GM23248 (cell line): ENCODE results near the gene USP53. TPM values are rescaled to one million over a fixed set of nuclear protein-coding genes. Genes with fewer than 3 reads are reported as not detected.

Experiments
- DNase-seq: peaks from one replicate; pipeline ENCODE4 v3.0.0-alpha.2; 2015
- H2AFZ ChIP-seq: fragments of 200-600 bp; sonication (generic); 2 replicates; pipeline ENCODE4 v1.6.1; 2016; ENCODE audit warnings: antibody characterized with exemption
- H3F3A ChIP-seq: fragments of 200-600 bp; sonication (generic); 2 replicates; pipeline ENCODE4 v1.6.1; 2016; ENCODE audit warnings: mild to moderate bottlenecking, antibody characterized with exemption, mixed run types; ENCODE audit not compliant: insufficient read depth
- H3K27ac ChIP-seq: fragments of 200-600 bp; sonication (generic); 2 replicates; pipeline ENCODE4 v1.5.1; 2016; ENCODE audit warnings: mild to moderate bottlenecking
- H3K27me3 ChIP-seq: fragments of 200-600 bp; sonication (generic); replicated peaks from 2 replicates; pipeline ENCODE4 v1.6.1; 2016; ENCODE audit warnings: mild to moderate bottlenecking; ENCODE audit not compliant: insufficient read depth
- H3K36me3 ChIP-seq: fragments of 200-600 bp; sonication (generic); 2 replicates; pipeline ENCODE4 v1.6.1; 2016; ENCODE audit warnings: low read depth, mild to moderate bottlenecking
- H3K4me1 ChIP-seq: fragments of 200-600 bp; sonication (generic); 2 replicates; pipeline ENCODE4 v1.6.1; 2016; ENCODE audit warnings: mild to moderate bottlenecking; ENCODE audit not compliant: insufficient read depth
- H3K4me2 ChIP-seq: fragments of 200-600 bp; sonication (generic); one replicate; pipeline ENCODE4 v1.6.1; 2016; ENCODE audit warnings: mild to moderate bottlenecking; ENCODE audit not compliant: unreplicated experiment
- H3K4me3 ChIP-seq: fragments of 200-600 bp; sonication (generic); 2 replicates; pipeline ENCODE4 v1.5.1; 2016; ENCODE audit warnings: mild to moderate bottlenecking
- H3K79me2 ChIP-seq: fragments of 200-600 bp; sonication (generic); 2 replicates; pipeline ENCODE4 v1.6.1; 2016; ENCODE audit warnings: mild to moderate bottlenecking; ENCODE audit not compliant: insufficient read depth
- H3K9ac ChIP-seq: fragments of 200-600 bp; sonication (generic); 2 replicates; pipeline ENCODE4 v1.6.1; 2016; ENCODE audit warnings: mild to moderate bottlenecking
- H3K9me2 ChIP-seq: fragments of 200-600 bp; sonication (generic); 2 replicates; pipeline ENCODE4 v1.6.1; 2016; ENCODE audit warnings: mixed run types, mild to moderate bottlenecking, moderate library complexity; ENCODE audit not compliant: insufficient read depth
- H3K9me3 ChIP-seq: fragments of 200-600 bp; sonication (generic); one replicate; pipeline ENCODE4 v1.6.1; 2017; ENCODE audit warnings: low read depth
- H4K20me1 ChIP-seq: fragments of 200-600 bp; sonication (generic); 2 replicates; pipeline ENCODE4 v1.6.0; 2016; ENCODE audit not compliant: insufficient read depth
- EZH2 ChIP-seq: fragments of 200-600 bp; sonication (generic); IDR thresholded peaks from 2 replicates; pipeline ENCODE4 v1.6.1; 2018; ENCODE audit warnings: antibody characterized with exemption, mild to moderate bottlenecking; ENCODE audit not compliant: insufficient read depth, poor library complexity, severe bottlenecking
- EZH2phosphoT487 ChIP-seq: fragments of 200-600 bp; sonication (generic); IDR thresholded peaks from 2 replicates; pipeline ENCODE4 v1.6.1; 2018; ENCODE audit warnings: antibody characterized with exemption, moderate library complexity, mild to moderate bottlenecking, low read depth; ENCODE audit not compliant: insufficient read depth
- WGBS, 2 experiments: methylation state at CpG; one replicate each; pipeline ENCODE4 v1.1.6; 2015 to 2017; ENCODE audit warnings: low lambda C conversion rate in 2 of 2, low coverage in 1 of 2; ENCODE audit errors: missing lambda C conversion rate in 2 of 2; 5-methylcytosine and 5-hydroxymethylcytosine counted together
- in situ Hi-C: fragments of 300-500 bp; cut with MboI; formaldehyde crosslinking; loops from 2 replicates; pipeline ENCODE4 v1.15.0; 2020
- polyA plus RNA-seq: library from polyadenylated mRNA; unstranded; fragments of >200 nt; fragmentation: Nextera tagmentation; extraction: Ambion mirVana; gene quantifications from 2 replicates; pipeline ENCODE4 v1.2.1, GENCODE V29; 2016
- total RNA-seq: library from RNA; depleted of rRNA; stranded (reverse); fragments of >200 nt; shearing (Covaris generic); gene quantifications from 2 replicates; pipeline ENCODE4 v1.2.3, GENCODE V29; 2014

USP53 gene
- total and polyA plus RNA-seq, 2 experiments from 2014 or later = 26.0 to 42.4 TPM

DNA sequence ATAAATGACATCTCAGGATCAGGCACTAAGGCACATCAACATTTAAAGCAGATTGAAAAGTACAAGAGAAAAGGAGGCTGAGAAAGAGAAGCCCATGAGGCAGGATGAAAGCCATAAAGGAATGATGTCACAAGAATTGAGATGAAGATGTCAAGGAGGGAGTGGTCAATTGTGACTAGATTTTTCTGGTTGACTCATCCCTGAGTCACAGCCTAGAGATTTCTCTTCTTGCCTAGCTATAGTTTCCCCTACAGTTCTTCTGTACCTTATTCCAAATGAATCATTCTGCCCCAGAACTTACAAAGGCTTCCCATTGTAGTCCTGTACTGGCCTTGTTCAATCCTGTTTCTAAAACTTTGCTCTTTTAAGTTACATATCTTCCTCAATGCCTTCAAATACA lies 3.4 kb upstream of the USP53 start:
- DNase-seq = peak; percentile 95
- Histone ChIP-seq H3K9ac (peak overlapping the region; percentile 59), H3K9me2 (no peaks in the 10 kb centered on the region), H3K4me1 (peaks cover 68% of the 10 kb centered on the region), H2AFZ (0 out of 2 replicates have a peak overlapping the region, but pooled peaks have one; percentile 7), H3K9me3 (no peaks in the 10 kb centered on the region), H3K4me3 (peak overlapping the region; percentile 17; the same call in 1 of the 2 replicates), H3K79me2 (peaks cover 9% of the 10 kb centered on the region), H3K27me3 (no peaks in the 10 kb centered on the region), H4K20me1 (no peaks in the 10 kb centered on the region), H3K27ac (peak overlapping the region; percentile 91), H3K4me2 (peak overlapping the region; percentile 66), H3F3A (peaks cover 59% of the 10 kb centered on the region), H3K36me3 (no peaks in the 10 kb centered on the region)
- in situ Hi-C loops = no loop called here
- TF ChIP-seq EZH2phosphoT487 (no peak), EZH2 (no peak)

GRCh38 chr4:119209586-119209985 lies 2.9 kb upstream of the USP53 start:
- Histone ChIP-seq H3K4me3 (peak overlapping the region; percentile 17; the same call in 1 of the 2 replicates), H2AFZ (0 out of 2 replicates have a peak overlapping the region, but pooled peaks have one; percentile 7), H3K36me3 (no peaks in the 10 kb centered on the region), H3K4me2 (peak overlapping the region; percentile 66), H3F3A (peaks cover 59% of the 10 kb centered on the region), H3K79me2 (peaks cover 14% of the 10 kb centered on the region), H3K27ac (peak overlapping the region; percentile 91), H3K9ac (peak overlapping the region; percentile 59), H3K9me3 (no peaks in the 10 kb centered on the region), H3K4me1 (peaks cover 67% of the 10 kb centered on the region), H4K20me1 (no peaks in the 10 kb centered on the region), H3K9me2 (no peaks in the 10 kb centered on the region), H3K27me3 (no peaks in the 10 kb centered on the region)
- TF ChIP-seq EZH2phosphoT487 = no peak
- no peak for TF ChIP-seq EZH2
- WGBS, 2 experiments = 64 to 86% methylated on average over 1 of the region's 1 CpG
- peak; percentile 22 for DNase-seq
- in situ Hi-C loops = no loop called here

- 70 to 74% methylated on average over 4 of the region's 4 CpGs for WGBS, 2 experiments
- H3K4me1 ChIP-seq = peaks cover 60% of the 10 kb centered on the region
- no peaks in the 10 kb centered on the region for H3K9me3 ChIP-seq
- DNase-seq = peak; percentile 74
- H3K4me3 ChIP-seq = no peak overlapping the region
- no peak overlapping the region for H2AFZ ChIP-seq
- no peaks in the 10 kb centered on the region for H3K9me2 ChIP-seq
- peak overlapping the region; percentile 97 for H3K4me2 ChIP-seq
- H3K9ac ChIP-seq = no peak overlapping the region
- H3K36me3 ChIP-seq = no peaks in the 10 kb centered on the region
- peaks cover 26% of the 10 kb centered on the region for H3K79me2 ChIP-seq
- in situ Hi-C loops = no loop called here
- no peaks in the 10 kb centered on the region for H4K20me1 ChIP-seq
- H3F3A ChIP-seq = peaks cover 59% of the 10 kb centered on the region
- no peak for TF ChIP-seq EZH2phosphoT487
- no peak for TF ChIP-seq EZH2
- peak overlapping the region; percentile 91 for H3K27ac ChIP-seq
- no peaks in the 10 kb centered on the region for H3K27me3 ChIP-seq
These were observed 1.7 kb upstream of the USP53 start for GRCh38 chr4:119210775-119211174.

- peak; percentile 18 for DNase-seq
- peaks cover 37% of the 10 kb centered on the region for H3K79me2 ChIP-seq
- peak overlapping the region; percentile 97 for H3K4me2 ChIP-seq
- 3% methylated on average over 12 of the region's 12 CpGs for WGBS, 2 experiments
- peak overlapping the region; percentile 87 for H2AFZ ChIP-seq
- H3F3A ChIP-seq = peaks cover 50% of the 10 kb centered on the region
- peak overlapping the region; percentile 72 for H3K27ac ChIP-seq
- no peaks in the 10 kb centered on the region for H4K20me1 ChIP-seq
- TF ChIP-seq EZH2 (no peak), EZH2phosphoT487 (no peak)
- peak overlapping the region; percentile 97 for H3K4me3 ChIP-seq
- in situ Hi-C loops = no loop called here
- no peaks in the 10 kb centered on the region for H3K27me3 ChIP-seq
- no peaks in the 10 kb centered on the region for H3K9me3 ChIP-seq
- peak overlapping the region; percentile 84 for H3K9ac ChIP-seq
- H3K36me3 ChIP-seq = no peaks in the 10 kb centered on the region; the same call in 1 of the 2 replicates
- peaks cover 49% of the 10 kb centered on the region for H3K4me1 ChIP-seq
- H3K9me2 ChIP-seq = no peaks in the 10 kb centered on the region
These were observed 663 bp upstream of the USP53 start for GRCh38 chr4:119211867-119212233.
